Epidermal melanocyte (primary cell): ENCODE results near the gene CHRM1.
A peak's percentile ranks its signal among the peaks of the same experiment; 100 is the strongest.

ENCODE experiments used
- DNase-seq: peaks from one replicate; pipeline ENCODE4 v3.0.0; 2011; ENCODE audit warnings: low spot score; ENCODE audit not compliant: insufficient read length

The CHRM1 gene

DNA sequence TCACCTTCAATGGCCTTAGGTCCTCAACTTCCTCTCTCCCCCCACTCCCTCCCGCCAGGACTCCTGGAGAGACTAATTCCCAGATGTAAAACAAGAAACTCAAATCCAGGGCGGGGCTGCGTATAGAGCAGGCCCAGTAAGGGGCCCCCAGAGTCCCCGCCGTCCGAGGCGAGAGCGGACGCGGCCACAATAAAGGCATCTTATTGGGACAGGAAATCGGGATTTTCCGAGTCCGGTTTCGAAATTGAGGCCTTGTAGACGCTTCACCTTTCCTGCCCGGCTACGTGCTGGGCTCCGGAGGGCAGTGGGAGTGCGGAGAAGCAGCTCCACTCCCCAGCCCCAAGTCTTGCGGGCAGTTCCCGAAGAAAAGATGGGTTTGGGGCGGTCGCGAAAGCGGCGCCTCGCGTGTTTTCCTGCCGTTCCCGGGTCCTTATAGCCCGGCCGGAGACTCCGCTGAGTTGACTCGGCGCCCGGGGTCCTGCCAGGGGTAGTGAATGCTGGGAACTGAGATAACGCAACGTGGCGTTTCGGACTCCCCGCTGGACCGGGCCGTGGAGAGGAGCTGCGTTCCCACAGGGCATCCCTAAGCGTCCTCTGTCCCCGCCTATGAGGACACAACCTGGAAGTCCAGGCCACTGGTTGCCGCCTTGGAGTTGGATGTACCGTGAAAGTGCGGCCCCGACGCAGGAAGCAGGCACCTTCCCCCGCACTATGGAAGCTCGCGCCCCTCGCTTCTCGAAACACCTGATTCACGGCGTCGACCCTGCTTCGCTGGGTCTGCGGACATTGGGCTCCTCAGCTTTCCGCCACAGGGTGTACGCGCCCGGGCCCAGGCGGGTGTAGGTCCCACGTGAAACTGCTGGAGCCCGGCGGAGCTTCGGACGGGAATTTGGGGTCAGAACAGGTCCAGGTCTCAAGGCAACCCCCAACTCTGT is 4.8 kb upstream of the CHRM1 start:
- no peak for DNase-seq

DNA sequence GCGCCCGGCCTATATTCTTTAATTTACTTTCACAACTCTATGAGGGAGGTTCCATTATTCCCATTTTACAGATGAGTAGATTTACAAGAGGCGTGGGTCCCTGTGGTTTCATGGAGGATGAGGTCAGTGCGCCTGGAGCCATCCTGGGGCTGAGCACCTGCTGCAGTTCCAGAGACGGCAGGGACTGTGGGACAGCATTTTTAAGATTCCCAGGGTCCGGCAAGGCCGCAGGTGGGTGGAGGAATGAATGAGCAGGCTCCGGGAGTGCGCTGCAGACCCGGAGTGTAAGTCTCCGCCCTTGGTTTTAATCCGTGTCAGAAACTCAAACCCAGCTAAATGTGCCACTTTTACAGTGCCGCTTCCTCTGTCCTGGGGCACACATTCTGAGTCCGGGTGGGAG is 4.1 kb upstream of the CHRM1 start:
- DNase-seq, result no peak

DNA sequence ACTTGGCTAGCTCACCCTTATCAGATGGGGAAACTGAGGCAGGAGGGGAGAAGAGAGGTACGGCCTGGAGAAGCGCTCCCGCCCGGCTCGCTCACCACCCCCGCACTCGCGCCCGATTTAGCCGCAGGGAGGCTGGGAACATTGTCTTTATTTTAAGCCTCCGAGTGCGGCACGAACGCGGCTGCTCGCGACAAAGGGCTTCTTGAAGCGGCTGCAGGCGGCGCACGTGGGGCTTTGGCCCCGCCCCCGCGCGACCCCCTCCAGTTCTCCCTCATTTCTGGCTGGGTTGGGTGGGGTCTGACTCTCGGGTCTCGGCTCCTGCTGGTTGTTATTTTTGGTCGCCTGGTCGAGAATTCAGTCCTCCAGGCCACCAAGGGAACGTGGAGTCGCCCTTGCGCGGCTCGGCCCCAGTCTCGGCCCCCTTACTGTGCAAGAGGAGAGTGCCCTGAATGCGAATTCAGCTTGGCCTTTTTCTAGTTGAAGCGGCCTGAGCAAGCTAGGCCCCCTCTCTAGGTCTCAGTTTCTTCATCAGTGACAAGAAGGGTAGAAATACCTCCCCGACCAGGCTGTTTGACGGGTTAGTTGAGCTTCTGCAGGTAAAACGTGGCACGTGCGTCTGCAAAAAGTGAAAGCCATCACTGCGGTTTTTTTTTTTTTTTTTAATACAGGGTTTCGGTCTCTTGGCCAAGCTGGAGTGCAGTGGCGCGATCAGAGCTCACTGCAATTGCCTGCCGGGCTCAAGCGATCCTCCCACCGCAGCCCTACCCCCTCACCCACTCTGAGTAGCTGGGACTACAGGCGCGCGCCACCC is 2.6 kb upstream of the CHRM1 start:
- no peak for DNase-seq

DNA sequence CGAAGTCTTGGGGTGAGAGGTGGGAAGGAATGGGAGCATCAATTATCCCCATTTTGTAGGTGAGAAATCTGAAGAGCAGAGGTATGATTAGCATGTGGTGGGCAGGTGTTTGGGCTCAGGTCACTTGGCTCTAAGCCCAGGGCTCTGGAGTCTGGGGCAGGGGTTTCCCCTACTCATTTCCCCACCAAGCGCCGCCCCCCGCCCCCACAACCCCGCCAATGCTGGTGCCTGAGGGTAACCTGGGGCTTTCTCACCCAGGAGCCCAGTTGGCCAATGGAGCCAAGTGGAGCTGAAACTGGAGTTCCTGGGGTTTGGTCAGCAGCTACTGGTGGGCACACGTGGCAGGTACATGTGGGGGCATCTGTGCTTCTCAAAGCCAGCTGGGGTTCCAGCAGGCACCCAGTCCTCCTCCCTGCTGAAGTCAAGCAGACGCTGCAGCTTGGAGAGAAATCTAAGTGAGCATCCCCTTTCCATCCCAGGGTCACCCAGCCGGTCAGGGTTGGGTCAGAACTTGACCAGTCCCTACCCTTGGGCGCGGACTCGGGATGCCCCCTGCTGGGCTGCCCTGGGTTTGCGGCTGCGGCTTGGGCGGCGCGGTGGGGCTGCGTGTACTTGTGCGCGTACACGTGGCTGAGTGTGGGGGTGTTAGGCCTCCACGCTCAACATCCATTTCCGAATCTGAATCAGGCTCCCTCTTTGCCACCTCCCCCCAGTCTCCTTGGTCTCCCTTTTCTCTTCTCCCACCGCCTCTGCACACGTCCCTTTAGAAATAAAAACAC is 1.7 kb upstream of the CHRM1 start:
- no peak for DNase-seq

DNA sequence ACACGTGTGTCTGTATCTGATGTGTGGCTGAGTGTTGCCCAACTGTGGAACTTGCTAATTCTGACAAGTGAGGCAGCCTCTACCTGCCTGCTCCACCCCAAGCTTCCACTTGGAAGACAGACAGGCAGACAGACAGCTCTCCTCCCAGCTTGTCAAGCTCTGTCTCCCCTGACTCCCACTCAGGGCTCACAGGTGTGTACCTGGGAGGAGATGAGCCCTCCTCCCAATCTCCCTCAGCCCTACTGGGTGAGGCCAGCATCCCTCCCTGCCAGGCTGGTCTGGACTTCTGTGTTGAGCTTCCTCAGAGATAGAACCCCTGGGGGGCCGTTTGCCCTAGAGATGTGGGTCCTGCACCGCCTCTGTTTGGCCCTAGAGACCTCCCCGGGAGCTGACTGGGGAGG is 1.0 kb upstream of the CHRM1 start:
- no peak for DNase-seq

DNA sequence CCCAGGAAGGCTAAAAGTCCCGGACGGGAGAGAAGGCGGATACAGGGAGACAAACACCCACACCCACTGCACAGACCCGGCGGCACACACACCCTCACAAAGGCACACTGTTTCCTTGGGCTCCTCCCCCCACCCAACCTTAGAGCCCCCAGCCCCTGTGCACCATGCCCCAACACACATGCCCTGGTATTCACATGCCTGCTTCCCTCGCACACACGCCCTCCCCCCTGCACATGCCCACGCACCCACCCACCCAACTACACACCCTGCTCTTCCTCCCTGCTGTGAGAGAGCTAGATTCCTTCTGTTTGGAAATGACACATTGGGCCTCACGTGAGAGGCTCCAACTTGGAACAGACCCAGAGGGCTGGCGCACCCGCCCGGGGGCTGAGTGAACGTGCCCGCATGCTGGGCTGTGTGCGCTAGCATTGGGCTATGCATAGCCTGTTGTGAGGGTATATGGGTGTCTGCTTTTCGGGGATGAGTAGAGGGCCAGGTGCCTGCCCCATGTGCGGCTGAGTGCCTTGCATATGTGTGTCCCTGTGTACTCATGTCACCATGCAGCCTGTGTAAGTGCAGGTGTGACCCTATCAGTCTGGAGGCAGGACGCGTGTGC is 518 bp upstream of the CHRM1 start:
- DNase-seq, result no peak

DNA sequence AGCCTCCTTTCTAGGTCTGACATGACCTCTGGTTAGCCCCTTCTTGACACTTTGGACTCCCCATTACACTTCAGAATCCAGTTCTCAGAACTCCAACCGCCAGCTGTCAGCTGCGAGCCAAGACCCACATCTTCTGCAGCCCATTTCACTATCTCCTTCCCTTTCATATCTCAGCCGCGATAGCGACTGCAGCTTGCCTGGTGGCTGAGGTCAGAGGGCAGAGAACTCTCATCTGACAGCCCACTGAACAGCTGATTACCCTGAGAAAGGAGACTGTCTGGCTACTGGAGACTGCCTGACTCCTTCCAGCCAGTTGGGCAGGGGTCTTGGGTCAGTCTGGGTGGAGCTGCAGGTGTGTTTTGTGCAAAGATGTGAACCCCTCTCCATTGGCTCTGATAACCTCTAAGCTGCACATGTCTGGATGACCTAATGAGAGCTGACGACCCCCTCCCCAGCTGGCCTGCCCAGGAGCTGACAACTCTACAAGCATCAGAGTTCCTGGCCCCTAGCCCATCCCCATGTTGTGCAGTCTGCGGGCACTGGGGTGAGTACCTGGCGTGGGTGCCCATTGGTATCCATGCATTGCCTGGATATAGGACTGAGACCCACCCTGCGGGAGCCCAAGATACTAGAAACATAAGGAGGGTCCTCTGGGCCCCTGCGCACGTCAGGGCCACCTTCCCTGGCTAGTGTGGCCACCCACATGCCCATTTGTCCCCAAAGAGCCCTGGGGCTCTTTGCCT is 1.1 kb downstream of the CHRM1 start:
- no peak for DNase-seq

DNA sequence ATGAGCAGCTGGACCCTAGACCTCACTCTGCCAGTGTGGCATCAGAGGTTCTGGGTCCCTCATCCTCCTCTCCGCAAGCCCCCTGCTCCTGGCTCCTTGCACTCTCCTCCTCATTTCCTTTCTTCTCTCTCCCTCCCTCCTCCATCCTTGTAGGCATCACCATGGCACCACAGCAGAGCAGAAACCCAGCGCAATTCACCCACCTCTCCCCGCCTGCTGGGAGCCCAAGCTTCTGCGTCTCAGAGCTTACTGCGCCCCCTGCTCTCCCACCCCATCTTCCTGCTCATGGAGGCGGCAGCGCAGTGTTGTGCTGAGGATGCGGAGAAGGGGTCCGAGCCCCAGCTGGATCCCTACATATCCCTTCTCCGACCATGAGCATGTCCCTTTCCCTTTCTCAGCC is 1.7 kb downstream of the CHRM1 start:
- DNase-seq, result no peak

DNA sequence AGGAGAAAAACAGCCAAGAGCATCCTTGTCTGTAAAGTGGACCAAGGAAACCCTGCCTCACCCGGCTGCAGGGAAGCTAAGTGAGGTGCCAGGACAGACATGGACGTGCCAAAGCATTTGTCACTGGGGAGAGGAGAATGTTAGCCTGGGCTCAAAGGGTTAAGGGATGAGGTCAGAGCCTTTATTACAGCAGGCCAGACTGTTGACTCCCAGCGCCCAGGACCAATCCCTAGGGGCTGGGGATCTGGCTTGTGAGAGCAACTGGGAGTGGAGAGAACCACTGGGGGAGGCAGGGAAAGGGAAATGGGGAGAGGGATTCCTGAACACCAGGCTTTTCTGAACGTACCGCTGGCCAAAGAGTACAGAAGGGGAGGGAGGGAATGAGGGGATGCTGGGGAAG is 2.6 kb downstream of the CHRM1 start:
- DNase-seq, result no peak

DNA sequence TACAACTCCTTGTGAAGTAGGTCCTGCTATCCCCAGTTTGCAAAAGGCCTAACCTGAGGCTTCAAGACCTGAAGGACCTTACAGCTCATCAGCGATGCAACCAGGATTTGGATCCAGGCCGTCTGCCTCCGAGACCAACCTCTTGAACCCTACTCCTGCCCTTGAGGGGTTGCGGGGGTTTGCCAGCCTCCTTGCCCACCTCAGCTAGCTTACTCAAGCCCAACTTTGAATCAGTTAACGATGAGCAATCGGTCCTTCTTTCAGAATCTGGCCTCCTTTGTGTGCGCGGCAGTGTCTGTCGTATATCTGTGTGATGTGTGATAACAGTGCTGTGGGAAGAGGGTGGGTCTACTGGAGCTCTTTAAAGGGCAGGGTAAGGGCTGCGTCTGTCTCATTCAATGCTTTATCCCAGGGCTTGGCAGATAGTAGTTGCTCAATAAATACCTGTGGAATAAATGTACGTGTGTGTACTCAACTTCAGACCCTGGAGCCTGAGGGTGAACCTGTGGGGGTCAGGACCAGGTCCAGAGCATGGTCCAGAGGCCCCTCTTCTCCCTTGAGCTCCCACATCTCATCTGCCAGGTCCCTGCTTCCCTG is 3.2 kb downstream of the CHRM1 start:
- no peak for DNase-seq

DNA sequence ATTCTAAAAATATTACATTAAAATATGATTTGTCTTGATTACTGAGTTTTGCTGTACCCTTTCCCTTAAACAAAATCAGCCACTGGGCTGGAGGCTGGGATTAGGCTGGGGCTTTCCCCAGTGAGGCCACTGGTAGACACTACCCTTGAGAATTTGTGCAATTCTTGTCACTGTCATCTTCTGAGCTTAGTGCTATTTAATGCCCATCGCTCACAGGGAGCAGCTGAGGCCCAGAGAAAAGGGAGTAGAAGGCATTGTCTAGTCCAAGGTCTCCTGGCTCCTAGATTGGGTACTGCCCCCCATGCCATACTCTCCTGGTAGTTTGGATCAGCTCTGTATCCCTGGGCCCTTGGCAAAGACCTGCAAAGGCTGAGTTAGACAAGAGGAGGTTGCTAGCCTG is 6.7 kb downstream of the CHRM1 start:
- no peak for DNase-seq

DNA sequence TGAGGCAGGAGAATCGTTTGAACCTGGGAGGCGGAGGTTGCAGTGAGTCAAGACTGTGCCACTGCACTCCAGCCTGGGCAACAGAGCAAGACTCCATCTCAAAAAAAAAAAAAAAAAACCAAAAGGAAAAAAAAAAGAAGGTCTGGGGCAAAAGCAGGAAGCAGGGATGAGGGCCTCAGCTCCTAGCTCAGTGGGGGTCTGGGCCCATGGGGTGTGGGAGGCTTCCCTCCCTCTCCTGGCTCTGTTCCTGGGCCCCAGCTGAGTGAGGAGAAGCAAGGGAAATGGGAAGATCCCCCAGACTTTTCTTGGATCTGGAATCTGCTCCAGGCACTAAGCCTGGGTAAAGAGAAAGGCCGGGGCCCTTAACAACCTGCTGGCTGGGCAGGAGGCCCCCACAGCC is 8.9 kb downstream of the CHRM1 start:
- no peak for DNase-seq

DNA sequence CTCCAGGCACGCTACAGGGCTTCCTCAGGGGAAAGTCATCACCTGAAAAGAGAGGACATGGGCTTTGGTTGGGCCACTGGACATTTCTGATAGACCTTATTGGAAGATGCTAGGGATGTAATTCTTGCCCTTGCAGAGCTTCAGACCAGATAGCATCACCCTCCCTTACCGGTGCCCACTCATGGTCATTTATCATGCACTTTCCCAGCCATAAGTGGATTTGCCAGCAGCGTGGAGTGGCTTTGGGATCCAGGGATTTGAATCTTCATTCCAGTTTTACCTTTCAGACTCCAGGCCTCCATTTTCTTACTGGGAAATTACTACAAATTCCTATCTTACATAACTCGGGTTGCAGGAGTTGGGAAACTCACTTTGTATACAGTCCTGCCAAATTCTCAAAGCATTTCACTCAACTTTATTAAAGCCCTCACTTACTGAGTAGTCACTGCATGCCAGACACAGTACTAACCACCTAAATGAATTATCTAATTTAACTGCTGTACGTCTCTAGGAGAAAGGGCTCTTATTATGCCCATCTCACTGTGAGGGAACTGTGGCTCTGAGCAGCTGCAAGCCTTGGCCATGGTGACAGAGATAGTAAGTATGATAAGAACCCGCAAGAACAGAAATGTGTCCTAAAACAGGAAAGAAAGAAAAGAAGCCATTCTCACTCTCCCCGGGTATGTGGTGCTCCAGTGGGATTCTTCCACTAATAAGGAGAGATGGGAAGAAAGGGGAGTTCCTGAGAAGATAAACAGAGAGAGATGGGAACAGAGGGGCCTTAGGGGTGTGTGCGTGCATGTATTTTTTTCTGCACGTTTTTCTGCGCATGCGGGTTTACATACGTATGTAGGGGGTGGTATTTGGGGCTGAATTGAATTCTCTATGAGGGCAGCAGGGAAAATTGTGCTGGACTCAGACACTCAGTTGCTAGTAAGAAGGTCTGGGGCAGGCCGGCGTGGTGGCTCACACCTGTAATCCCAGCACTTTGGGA is 9.7 kb downstream of the CHRM1 start:
- DNase-seq, result no peak

DNA sequence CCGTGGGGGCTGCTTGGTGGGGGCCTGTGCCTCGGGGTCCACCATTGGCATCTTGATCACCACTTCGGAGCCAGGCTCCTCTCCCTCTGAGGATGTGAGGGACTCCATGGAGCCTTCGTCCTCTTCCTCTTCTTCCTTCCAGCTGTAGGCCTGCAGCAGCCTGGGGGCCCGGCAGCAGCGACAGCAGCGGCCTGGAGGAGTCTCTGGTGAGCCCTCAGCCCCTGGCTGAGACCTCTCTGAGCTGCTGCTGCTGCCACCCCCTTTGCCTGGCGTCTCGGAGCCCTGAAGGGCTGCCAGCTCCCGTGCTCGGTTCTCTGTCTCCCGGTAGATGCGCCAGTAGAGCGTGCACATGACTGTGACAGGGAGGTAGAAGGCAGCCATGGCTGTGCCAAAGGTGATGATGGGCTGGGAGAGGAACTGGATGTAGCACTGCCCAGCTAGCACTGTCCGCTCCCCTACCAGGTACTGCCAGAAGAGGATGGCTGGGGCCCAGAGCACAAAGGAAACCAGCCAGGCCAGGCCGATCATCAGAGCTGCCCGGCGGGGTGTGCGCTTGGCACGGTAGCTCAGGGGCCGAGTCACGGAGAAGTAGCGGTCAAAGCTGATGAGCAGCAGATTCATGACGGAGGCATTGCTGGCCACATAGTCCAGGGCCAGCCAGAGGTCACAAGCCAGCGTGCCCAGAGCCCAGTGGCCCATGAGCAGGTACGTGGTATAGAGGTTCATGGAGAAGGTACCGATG is 10.9 kb downstream of the CHRM1 start:
- DNase-seq, result no peak

DNA sequence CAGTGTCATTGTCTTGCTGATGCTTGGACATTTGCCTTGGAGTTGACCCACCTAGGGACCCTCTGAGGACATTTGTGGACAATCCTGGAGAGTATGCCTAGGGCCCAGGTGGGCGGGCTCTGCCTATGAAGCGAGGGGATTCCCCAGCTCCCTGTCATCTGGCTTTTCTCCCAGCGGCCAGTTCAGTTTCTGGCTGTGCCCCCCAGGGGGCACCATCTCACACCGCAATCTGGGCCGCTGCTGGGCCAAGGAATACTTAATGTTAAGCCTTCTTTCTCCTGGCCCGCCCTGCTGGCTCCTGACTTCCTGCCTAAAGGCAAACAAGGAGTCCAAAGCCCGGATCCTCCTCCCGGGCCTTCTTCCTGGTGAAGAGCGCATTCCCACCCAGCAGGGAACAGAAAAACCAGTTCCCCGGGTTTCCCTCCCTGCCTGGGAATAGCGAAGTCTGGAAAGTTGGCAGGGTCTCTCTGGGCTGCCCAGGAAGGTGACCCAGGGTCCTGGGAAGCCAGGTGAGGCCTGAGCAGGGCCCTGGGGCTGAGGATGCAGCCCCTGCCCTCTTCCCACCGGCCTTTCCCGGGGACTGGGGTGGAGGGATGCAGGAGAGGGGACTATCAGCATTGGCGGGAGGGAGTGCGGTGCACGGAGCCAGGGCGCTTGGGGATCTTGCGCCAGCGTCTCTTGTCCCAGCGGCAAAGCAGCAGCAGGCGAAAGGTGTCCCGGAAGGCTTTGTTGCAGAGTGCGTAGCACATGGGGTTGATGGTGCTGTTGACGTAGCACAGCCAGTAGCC is 11.9 kb downstream of the CHRM1 start:
- peak; percentile 57 for DNase-seq

DNA sequence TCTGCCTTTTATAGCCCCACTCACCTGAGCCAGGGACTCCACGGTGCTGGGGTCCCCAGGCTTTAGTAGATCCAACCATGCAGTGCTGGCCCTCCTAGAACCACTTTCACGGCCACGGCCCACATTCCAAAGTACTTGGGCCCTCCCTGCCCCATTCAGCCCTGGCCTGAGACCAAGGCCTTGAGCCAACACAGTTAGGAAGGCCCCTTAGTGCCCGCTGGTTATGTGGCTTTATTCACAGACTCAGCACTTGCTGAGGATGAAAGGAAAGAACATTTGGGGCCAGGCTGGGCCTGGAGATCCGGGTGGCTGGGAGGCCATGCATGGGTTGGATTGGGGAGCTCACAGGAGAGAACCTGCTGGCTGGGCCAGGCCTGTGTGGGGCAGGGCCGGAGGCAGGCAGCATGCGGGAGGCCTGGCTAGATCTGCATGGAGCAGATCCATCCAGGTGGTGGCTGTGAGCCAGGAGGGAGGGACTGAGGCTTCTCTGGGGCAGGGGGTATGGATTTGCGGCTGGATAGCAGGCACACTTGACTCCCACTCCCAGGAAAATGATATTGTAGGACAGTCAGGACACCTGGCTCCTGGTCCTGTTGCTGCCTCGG is 12.6 kb downstream of the CHRM1 start:
- DNase-seq, result no peak

DNA sequence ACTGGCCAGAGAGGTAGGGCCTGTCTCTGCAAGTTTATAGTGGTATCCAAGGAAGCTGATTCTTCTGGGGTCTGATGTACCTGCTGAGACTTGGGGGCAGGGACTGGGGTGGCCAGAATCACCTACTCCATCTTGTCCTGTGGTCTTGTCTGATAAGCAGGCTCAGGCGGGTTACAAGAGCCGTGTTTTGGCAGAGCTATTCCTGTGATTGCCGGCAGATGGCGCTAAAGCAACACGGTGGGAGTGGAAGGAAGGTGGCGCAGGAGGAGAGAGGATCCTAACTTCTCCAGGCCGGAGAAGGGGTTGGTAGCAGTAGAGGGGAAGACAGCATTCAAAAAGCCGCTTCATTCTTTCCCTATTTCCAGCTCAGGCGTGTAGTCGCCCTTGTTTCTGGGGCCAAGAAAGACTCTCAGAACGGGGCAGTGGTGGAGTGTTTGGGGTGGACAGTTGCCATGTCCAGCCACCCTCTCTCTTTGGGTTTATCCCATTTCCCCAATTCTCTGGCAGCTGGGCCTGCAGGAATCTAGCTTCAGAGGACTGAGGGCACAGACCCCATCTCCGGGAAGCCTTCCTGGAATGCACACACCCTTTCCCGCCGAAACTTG is 15.1 kb downstream of the CHRM1 start:
- peak; percentile 92 for DNase-seq
